IPS DF 6.9 (cell line): Measurements from ENCODE around the gene DHX38.

ENCODE experiments used
- DNase-seq: peaks from one replicate; pipeline ENCODE4 v3.0.0-alpha.2; 2013; ENCODE audit warnings: low read depth, low spot score
- H3K27ac ChIP-seq: one replicate; pipeline ENCODE4 v1.5.1; 2013; ENCODE audit warnings: low read length, control low read depth
- H3K27me3 ChIP-seq: 2 replicates; pipeline ENCODE4 v1.6.1; 2013; ENCODE audit warnings: mild to moderate bottlenecking, low read length; ENCODE audit not compliant: control insufficient read depth, insufficient read depth
- H3K36me3 ChIP-seq: 2 replicates; pipeline ENCODE4 v1.6.1; 2013; ENCODE audit warnings: low read length; ENCODE audit not compliant: control insufficient read depth, insufficient read depth
- H3K4me1 ChIP-seq: 2 replicates; pipeline ENCODE4 v1.6.1; 2013; ENCODE audit warnings: low read length; ENCODE audit not compliant: control insufficient read depth, insufficient read depth
- H3K4me3 ChIP-seq: 2 replicates; pipeline ENCODE4 v1.5.1; 2013; ENCODE audit warnings: mild to moderate bottlenecking, low read length
- H3K9me3 ChIP-seq: 2 replicates; pipeline ENCODE4 v1.6.1; 2013; ENCODE audit warnings: low read length, inconsistent platforms; ENCODE audit not compliant: control insufficient read depth, insufficient read depth
- WGBS: extraction: QIAGEN DNeasy Blood & Tissue Kit; methylation state at CpG from one replicate; pipeline ENCODE4 v1.1.7; 2013; ENCODE audit warnings: mixed read lengths, missing lambda C conversion rate; ENCODE audit not compliant: insufficient read length, insufficient coverage; 5-methylcytosine and 5-hydroxymethylcytosine counted together

DHX38 gene

DNA sequence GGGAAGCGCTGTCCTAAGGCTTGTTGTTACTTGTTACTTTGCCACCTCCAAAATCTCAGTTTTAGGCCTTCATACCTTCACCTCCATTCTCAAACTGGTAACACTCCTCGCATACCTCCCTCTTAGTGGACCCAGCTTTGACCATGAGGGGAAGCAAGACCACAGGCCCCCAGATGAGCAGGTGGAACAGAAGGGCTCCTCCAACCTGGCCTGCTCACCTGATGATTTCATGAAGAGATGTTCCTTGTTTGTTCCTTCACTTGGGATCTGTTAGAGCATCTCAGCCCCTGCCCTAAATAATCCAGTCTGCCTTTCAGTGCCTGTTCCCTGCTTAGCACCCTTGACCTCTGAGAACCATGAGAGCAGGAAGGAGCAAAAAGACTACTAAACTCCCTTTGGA, 28.7 kb downstream of the DHX38 start:
- no peak for DNase-seq
- Histone ChIP-seq H3K27me3 (no peaks in the 10 kb centered on the region), H3K27ac (no peak overlapping the region), H3K4me1 (peaks cover 4% of the 10 kb centered on the region), H3K36me3 (no peaks in the 10 kb centered on the region), H3K9me3 (no peaks in the 10 kb centered on the region), H3K4me3 (no peak overlapping the region)
- no CpG with 5 or more reads among the region's 2 CpGs for WGBS

DNA sequence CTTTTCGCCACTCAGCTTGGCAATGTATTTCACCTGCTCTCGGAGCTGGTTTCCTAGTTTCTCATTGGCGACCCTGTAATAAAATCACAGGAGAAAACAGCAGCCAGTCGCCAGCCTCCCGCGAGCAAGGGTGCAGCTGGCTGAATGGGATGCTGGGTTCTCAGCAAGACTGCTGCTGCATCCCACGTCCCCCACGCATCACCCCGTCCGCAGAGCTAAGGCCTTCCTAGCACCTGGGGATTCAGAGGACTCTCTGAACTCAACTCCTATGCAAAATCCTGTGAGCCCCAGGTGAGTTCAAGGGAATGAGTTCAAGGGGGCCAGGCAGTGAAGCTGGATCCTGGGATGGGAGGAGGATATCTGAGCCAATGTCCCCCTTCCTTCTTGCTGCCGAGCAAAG, 29.3 kb downstream of the DHX38 start:
- H3K36me3 ChIP-seq: no peaks in the 10 kb centered on the region
- WGBS: no CpG with 5 or more reads among the region's 11 CpGs
- no peak overlapping the region for H3K4me3 ChIP-seq
- no peak overlapping the region for H3K27ac ChIP-seq
- H3K27me3 ChIP-seq: no peaks in the 10 kb centered on the region
- H3K4me1 ChIP-seq: peaks cover 4% of the 10 kb centered on the region
- H3K9me3 ChIP-seq: no peaks in the 10 kb centered on the region
- no peak for DNase-seq

DNA sequence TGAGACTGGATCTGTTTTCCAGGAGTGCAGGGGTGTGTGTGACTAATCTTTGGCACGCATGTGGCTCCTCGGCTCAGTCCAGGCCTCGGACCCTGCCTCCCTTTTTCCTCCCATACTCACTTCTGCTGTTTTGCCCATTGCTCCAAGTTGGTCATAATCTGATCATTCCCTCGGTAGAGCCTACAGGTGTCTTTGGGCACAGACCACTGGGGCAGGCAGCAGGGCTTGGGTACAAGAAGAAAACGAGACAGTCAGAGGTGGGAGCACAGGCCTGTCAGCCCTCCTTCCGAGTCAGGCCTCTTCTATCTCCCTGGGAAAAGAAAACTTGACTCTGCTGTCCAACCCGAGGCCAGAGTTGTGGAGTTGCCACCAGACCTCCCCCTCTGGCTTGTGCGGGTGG, 29.8 kb downstream of the DHX38 start:
- no peaks in the 10 kb centered on the region for H3K27me3 ChIP-seq
- H3K36me3 ChIP-seq: no peaks in the 10 kb centered on the region
- no peak for DNase-seq
- WGBS: no CpG with 5 or more reads among the region's 8 CpGs
- no peaks in the 10 kb centered on the region for H3K9me3 ChIP-seq
- H3K4me3 ChIP-seq: no peak overlapping the region
- H3K4me1 ChIP-seq: peaks cover 4% of the 10 kb centered on the region
- H3K27ac ChIP-seq: no peak overlapping the region

DNA sequence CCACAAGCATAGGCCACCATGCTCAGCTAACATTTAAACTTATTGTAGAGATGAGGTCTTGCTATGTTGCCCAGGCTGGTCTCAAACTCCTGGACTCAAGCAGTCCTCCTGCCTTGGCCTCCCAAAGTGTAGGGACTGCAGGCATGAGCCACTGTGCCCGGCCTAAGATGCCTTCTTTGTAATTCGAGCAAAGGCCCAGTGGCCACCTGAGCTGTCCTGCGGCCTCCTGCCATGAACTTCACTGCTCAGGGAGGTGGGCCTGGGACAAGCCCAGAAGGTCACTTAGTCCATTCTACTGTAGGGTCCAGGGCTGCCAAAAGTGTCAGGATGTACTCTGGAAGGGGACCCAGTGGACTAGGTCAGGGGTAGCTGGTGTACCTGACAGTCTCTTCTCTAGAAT, 30.5 kb downstream of the DHX38 start:
- no peak for DNase-seq
- no peaks in the 10 kb centered on the region for H3K9me3 ChIP-seq
- peaks cover 4% of the 10 kb centered on the region for H3K4me1 ChIP-seq
- no CpG with 5 or more reads among the region's 3 CpGs for WGBS
- H3K27me3 ChIP-seq: no peaks in the 10 kb centered on the region
- H3K36me3 ChIP-seq: no peaks in the 10 kb centered on the region
- H3K27ac ChIP-seq: no peak overlapping the region
- no peak overlapping the region for H3K4me3 ChIP-seq

DNA sequence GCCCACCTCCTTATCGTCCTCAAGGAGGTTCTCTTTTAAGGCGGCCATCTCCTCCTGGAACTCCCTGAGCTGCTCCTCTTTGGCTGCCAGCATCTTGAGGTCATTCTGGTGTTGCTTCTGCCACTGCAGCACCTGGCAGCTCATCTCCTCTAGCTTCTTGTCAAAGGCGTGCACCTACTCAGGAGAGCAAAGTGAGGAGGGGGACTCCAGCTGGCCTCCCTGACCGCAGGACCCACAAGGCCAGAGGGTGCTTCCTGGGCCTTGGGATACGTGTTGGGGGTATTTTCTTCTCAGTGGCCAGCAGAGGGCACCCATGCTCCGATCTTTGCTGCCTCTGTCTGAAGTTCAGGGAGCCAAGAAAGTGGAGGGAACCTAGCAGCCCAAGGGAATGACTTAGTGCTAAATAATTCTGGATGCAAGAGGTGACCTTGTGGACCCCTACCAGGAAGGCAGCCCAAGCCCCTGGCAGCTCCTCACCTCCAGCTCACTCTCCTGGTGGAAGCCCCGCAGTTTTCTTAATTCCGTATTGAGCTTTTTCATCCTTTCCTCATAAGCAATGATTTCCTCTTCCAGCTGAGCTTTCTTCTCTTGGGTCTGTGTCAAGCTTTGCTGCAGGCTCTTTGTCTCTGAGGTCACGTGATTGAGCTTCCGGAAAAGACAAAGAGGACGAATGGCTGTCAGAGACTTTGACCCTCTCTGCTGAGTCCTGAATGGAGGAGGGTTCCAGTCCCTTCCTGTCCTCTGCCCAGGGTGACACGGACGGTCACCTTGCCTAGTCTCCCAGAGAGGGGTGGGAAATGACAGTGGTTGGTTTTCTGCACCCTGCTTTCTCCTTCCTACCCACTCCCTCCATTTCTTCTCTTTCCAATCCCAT, 31.4 kb downstream of the DHX38 start:
- H3K27me3 ChIP-seq: no peaks in the 10 kb centered on the region
- DNase-seq: peak; percentile 90
- H3K27ac ChIP-seq: no peak overlapping the region
- no CpG with 5 or more reads among the region's 13 CpGs for WGBS
- no peaks in the 10 kb centered on the region for H3K9me3 ChIP-seq
- peaks cover 4% of the 10 kb centered on the region for H3K4me1 ChIP-seq
- H3K36me3 ChIP-seq: no peaks in the 10 kb centered on the region
- H3K4me3 ChIP-seq: no peak overlapping the region

DNA sequence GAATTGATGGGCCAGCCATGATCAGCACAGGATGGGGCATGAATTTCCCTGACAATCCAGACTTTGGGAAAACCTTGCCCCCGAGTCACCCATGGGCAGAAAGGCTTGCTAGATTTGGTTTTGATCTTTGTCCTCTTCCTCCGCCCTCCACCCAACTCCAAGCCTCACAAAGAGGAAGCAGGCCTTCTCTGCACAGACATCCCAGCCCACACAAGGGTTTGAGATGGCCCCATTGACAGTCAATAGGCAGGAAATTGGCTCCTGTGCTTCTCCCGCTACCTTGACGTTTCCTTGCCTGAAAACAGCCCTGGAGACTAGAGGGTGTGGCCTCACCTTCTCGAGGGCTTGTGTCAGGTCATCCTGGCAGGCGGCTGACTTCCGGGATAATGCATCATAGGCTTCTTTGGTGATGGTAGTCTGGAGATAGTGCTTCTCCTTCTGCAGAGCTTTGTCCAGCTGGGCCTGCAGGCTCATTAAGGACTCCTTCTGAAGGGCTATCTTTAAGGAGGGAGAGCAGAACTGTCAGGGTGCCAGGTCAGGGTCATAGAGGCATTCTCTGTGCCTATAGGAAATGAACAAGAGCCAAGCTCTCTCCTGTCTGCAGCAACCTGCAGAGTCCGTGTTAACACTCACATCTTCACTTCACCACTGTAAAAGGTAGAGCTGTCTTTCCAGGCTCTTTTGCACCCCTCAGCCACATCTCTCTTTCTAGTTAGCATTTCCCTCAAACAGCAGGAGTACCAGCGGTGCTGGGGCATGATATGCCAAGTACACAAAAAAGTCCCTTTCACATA, 32.2 kb downstream of the DHX38 start:
- Histone ChIP-seq H3K27me3 (no peaks in the 10 kb centered on the region), H3K27ac (no peak overlapping the region), H3K36me3 (no peaks in the 10 kb centered on the region), H3K4me1 (peaks cover 4% of the 10 kb centered on the region), H3K9me3 (no peaks in the 10 kb centered on the region), H3K4me3 (no peak overlapping the region)
- WGBS: no CpG with 5 or more reads among the region's 9 CpGs
- DNase-seq: no peak

DNA sequence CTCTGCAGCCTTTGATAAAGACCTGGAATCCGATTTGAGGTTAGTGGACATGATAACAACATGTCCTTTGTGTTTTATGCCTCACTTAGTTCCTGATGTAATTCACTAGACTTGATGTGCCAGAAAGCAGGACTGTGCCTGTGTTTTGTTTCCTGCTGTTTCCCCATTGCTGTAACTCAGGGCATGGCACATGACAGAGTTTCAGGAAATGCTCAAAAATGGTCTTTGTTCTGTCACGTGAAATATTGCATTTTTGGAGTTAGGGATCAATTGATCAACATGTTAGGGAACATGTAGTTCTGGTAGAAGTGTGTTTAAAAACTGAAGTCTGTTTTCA, 32.8 kb downstream of the DHX38 start:
- H3K4me3 ChIP-seq: no peak overlapping the region
- no peaks in the 10 kb centered on the region for H3K36me3 ChIP-seq
- H3K4me1 ChIP-seq: peaks cover 4% of the 10 kb centered on the region
- WGBS: no CpG with 5 or more reads among the region's 2 CpGs
- no peaks in the 10 kb centered on the region for H3K27me3 ChIP-seq
- no peak overlapping the region for H3K27ac ChIP-seq
- H3K9me3 ChIP-seq: no peaks in the 10 kb centered on the region
- no peak for DNase-seq

DNA sequence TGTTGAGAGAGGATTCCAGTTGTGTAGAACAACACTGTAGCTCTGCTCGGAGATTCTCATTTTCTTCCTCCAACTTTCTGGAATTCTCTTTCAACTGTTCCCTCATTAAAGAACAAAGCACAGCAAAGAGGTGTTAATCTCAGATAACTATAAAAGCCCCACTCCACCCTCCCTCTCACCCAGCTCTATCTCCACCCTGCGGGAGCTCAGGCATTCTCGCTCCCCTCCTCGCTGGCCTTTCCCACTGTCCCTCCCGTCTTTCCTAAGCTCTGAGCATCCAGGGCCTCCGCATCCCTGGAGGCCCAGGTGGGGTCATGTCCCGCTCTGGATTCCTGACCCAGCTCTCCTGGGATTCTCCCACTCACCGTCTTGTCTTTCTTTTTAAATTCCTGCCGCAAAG, 35.1 kb downstream of the DHX38 start:
- DNase-seq: no peak
- WGBS: no CpG with 5 or more reads among the region's 9 CpGs
- Histone ChIP-seq H3K4me1 (peaks cover 4% of the 10 kb centered on the region), H3K4me3 (no peak overlapping the region), H3K36me3 (no peaks in the 10 kb centered on the region), H3K27me3 (no peaks in the 10 kb centered on the region), H3K9me3 (no peaks in the 10 kb centered on the region), H3K27ac (no peak overlapping the region)

DNA sequence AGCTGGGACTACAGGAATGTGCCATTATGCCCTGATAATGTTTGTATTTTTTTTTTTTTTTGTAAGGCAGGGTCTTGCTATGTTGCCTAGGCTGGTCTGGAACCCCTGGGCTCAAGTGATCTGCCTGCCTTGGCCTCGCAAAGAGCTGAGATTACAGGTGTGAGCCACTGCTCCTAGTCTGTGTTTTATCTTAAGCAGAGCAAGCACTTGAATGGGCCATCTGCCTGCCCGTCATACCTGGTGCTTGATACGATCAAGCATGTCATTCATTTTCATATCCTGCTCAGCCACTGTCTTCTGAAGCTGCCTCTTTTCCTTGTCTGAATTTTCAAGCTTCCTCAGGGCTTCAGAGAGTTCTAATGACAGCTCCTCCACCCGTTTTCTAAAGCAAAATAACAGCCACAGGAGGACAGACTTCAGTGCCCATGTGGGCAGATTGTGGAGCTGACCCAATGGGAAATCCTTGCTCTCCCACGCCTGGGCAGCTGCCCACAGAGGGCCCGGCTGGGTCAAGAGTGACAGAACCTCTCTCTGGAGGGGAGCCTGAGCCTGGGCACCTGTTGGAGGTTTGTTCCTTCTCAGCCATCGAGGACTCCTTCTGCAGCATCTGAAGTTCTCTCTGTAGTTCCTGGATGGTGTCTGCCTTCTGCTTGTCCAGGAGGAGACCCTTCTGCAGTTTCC, 36.5 kb downstream of the DHX38 start:
- H3K27ac ChIP-seq: no peak overlapping the region
- H3K27me3 ChIP-seq: no peaks in the 10 kb centered on the region
- WGBS: no CpG with 5 or more reads among the region's 7 CpGs
- DNase-seq: no peak
- no peak overlapping the region for H3K4me3 ChIP-seq
- peaks cover 4% of the 10 kb centered on the region for H3K4me1 ChIP-seq
- no peaks in the 10 kb centered on the region for H3K9me3 ChIP-seq
- no peaks in the 10 kb centered on the region for H3K36me3 ChIP-seq

DNA sequence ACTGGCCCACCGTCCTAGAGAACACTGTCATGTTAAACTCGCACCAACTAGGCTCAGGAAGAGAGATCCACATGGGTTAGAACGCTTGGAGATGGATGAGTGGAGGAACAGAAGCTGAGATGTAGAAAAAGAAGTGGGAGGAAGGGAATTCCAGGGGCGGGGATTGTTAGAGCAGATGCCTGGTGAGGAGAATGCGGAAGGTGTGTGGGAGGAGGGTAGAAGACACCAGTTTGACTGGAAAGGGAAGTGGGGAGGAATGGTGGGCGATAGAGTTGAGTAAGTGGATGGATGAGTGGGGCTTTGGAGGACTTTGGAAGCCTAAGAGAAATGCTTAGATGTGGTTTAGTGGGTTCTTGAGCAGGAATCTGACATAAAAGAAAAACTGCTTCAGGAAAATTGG, 37.4 kb downstream of the DHX38 start:
- WGBS: 100% methylated on average over 1 of the region's 6 CpGs
- no peaks in the 10 kb centered on the region for H3K27me3 ChIP-seq
- H3K9me3 ChIP-seq: no peaks in the 10 kb centered on the region
- no peaks in the 10 kb centered on the region for H3K4me1 ChIP-seq
- no peak overlapping the region for H3K27ac ChIP-seq
- H3K36me3 ChIP-seq: no peaks in the 10 kb centered on the region
- H3K4me3 ChIP-seq: no peak overlapping the region
- no peak for DNase-seq
